HG03139 (cell line): Measurements from ENCODE around the gene SRC.
"Not testable (repeated sequence)": the region's sequence is repeated elsewhere in the genome, so short reads cannot be mapped to it uniquely, and the experiment has no call there.

ENCODE experiments used
- ATAC-seq: cut with Tn5 transposase; IDR thresholded peaks from one replicate; pipeline ENCODE4 v1.9.1; 2021; ENCODE audit not compliant: unreplicated experiment

The SRC gene

DNA sequence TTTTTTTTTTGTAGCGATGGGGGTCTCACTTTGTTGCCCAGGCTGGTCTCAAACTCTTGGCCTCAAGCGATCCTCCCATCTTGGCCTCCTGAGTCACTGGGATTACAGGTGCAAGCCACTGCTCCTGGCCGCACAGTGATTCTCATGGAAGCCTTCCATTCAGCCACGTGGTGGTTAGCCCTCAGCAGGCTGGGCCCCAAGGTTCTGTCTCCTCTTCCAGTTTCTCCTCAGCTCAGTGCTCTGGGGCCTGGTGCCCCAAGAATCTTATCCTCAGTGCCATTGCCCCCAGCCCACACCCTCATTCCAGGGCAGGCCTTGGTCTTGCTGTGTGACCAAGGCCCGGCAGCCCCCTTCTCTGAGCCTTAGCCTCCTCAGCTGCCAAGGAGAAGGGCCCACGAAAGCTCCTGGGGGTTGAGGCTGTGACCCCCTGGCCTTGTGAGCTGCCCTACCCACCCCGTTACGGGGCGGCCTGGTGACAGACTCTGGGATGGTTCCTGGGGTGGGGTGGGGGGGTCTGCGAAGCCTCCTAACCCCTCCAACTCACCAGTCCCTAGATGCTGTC is 16.4 kb downstream of the SRC start:
- ATAC-seq, result no peak

DNA sequence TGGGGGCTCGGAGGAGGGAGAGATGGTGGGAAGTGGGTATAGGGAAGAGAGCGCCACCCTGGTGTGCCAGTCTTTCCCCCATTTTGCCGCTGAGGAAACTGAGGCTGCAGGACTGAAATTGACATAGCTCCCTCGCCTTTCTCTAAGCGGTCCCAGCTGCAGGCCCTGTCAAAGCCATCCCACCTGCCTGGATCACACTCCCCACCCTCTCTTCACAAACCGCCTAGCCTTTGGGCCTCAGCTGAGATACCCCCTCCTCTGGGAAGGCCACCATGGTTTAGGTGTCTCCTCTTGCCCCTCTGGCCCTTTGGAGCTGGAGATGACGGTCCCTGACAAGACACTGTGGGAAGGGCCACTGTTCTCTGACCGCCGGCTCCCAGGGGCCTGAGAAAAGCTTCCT is 16.9 kb downstream of the SRC start:
- ATAC-seq, result no peak

DNA sequence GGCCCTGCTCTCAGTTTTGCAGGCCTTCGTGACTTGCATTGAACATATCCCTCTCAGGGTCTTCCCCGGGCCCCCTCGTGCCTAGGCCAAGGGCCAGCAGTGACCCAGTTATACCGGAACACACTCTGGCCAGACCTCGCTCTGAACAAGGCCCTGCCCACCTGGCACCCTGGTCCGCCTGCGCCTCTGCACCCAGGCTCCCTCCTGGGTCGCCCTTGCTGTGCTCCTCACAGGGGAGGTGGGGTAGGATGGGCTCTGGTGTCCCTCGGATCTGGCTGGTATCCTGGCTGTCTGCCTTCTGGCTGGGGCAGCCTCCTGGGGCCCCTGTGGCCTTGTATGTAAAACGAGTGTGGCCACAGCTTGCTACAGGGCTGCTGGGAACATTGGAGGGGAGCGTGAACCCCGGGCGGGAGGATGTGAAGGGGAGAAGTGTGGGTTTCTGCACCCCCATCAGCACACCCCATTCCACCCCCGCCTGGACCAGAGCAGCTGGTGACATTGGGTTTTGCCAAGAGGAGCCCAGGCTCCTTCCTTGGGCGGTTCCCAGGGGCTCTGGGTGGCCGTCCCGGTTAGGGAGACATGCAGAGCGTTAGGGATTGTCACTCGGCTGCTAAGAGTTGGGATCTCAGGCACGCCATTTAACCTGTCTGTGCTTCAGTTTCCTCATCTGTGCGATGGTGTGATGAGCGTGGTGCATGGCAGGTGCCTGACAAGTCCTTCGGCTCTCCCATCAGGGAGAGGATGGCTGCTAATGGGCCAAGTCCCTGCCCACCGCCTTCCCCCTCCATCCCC is 17.5 kb downstream of the SRC start:
- no peak for ATAC-seq

DNA sequence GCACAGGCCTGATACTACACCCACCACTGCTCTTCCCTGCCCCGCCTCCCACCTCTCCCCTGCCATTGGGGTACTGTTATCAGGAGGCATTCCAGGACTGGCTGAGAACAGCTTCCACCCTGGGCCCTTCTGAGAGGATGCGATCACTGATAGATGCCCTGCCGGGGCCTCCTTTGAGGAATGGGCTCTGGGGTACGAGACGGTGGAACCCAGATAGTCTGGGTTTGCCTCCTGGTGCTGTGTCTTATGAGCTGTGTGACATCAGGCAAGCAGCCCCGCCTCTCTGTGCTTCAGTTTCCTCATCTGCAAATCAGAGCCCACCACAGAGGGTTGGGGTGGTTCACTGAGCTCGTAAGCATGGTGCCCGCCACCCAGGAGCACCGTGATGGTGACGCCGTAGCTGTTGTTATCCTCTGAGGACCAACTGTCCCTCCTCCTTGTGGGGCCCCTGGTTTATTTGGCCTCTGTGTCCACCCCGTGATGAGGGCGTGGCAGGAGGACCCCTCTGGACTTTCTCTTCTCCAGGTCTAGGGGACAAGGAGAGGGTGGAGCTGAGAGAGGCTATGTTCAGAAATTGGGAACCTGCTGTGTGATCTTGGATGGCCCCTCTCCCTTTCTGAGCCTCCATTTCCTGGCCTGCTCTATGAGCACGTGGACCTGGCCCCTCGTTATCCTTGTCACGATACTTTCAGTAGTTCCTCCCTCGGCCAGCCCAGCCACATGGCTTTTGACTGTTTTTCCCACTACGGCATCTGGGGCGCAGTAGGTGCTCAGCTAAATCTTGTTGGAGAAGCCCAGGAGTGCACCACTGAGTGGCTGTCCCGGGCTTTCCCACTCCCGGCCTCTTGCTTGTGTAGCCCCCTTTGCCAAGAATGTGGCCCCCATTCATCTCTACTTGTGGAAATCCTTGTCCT is 18.3 kb downstream of the SRC start:
- no peak for ATAC-seq

DNA sequence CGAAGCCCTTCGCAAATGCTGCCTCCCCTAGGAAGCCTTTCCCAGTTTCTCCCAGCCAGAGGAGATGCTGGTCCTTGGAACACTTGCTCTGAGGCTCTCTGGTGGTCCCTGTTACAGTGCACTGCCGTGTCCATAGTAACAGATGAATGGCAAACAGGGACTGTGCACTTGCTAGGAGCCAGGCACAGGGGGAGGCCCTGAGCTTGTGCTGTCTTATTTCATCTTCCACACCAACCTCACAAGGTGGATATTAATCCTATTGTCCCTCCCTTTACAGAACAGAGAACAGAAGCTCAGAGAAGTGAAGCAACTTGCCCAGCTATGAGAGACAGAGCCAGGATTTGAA is 19.0 kb downstream of the SRC start:
- no peak for ATAC-seq

DNA sequence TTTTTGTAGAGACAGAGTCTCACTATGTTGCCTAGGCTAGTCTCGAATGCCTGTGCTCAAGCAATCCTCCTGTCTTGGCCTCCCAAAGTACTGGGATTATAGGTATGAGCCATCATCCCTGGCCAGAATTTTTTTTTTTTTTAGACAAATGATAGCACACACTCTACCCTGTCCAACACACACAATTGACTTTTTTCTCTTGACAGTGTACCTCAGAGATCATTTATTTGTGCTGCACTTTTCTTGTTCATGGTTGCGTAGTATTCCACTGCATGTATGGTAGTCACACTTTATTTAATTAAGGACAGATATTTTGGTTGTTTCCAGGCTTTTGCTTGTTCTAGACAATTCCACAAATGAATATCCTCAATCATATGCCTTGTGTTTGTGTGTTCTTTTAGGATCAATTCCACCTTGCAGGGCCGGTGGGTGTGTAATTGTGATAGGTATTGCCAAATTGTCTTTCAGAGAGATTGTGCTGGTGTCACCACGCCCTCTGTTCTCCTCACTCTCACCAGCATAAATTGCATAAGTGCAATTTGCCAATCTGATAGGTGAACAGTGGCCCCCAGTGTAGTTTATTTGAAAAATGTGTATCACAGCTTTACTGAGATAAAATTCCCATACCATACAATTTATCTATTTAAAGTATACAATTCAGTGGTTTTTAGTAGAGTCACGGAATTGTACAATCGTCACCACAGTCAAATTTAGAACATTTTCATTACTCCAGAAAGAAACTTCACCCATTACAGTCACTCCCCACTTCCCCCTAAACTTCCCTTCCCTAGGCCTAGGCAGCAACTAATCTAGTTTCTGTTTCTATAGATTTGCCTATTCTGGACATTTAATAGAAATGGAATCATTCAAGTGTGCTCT is 20.1 kb downstream of the SRC start:
- ATAC-seq, result no peak

DNA sequence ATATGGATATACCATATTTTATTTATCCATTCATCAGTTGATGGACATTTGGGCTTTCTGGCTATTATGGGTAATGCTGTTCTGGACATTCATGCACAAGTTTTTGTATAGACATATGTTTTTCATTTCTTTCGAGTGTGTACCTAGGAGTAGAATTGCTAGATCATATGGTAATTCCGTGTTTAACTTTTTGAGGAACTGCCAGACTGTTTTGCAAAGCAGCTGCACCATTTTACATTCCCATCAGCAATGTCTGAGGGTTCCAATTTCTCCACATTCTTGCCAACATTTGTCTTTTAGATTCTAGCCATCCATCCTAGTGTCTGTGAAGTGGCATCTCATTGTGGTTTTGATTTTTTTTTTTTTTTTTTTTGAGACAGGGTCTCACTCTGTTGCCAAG is 20.8 kb downstream of the SRC start:
- ATAC-seq, result no peak

DNA sequence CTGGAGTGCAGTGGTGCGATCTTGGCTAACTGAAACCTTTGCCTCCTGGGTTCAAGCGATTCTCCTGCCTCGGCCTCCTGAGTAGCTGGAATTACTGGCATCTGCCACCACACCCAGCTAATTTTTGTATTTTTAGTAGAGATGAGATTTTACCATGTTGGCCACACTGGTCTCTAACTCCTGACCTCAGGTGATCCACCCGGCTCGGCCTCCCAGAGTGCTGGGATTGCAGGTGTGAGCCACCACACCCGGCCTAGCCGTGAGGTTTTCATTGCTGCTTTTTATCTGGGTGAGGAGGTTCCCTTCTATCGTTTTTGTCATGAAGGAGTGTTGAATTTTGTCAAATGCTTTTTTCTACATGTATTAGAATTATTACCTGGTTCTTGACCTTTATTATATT is 23.9 kb downstream of the SRC start:
- no peak for ATAC-seq

DNA sequence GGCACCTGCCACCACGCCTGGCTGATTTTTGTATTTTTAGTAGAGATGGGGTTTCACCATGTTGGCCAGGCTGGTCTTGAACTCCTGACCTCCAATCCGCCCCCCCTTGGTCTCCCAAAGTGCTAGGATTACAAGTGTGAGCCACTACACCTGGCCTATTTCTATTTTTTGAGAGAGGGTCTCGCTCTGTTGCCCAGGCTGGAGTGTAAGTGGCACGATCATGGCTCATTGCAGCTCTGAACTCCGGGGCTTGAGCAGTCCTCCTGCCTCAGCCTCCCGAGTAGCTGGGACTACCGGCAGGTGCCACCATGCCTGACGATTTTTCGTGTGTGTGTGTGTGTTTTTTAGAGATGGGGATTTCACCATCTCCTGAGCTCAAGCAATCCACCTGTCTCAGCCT is 25.9 kb downstream of the SRC start:
- not testable (repeated sequence) for ATAC-seq

DNA sequence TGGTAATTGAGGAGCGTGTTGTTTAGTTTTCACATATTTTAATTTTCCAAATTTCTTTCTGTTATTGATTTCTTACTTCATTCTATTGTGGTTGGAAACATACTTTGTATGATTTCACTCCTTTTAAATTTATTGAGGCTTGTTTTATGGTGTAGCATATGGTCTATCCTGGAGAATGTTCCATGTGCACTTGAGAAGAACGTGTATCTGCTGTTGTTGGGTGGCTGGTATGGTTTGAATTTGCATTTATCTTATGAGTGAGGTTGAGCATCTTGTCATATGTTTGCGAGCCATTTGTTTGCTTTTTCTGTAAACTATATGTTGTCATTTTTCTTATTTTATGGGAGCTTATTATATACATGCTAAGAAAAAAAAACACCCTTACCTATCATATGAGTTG is 26.5 kb downstream of the SRC start:
- ATAC-seq, result no peak

DNA sequence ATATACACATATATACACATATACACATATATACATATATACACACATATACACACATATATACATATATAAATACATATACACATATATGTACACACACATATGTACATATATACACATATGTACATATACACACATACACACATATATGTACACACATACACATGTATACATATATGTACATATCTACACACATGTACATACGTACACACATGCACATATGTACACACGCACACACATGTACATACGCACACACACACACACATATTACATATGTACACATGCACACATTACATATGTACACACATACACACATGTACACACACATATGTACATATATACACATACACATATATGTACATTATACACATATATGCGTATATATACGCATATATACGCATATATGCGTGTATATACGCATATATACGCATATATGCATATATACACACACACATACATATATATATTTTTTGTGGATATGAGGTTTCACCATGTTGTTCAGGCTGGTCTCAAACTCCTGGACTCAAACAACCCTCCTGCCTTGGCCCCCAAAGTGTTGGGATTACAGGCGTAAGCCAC is 27.2 kb downstream of the SRC start:
- no peak for ATAC-seq

DNA sequence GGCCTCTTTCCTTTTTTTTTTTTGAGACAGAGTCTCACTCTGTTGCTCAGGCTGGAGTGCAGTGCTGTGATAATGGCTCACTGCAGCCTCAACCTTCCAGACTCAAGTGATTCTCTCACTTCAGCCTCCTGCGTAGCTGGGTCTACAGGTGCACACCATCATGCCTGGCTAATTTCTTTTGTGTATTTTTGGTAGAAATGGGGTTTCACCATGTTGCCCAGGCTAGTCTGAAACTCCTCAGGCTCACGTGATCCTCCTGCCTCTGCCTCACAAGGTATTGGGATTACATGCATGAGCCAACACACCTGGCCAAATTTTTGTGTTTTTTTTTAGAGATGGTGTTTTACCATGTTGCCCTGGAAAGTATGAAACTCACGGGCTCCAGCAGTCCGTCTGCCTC is 29.3 kb downstream of the SRC start:
- no peak for ATAC-seq

DNA sequence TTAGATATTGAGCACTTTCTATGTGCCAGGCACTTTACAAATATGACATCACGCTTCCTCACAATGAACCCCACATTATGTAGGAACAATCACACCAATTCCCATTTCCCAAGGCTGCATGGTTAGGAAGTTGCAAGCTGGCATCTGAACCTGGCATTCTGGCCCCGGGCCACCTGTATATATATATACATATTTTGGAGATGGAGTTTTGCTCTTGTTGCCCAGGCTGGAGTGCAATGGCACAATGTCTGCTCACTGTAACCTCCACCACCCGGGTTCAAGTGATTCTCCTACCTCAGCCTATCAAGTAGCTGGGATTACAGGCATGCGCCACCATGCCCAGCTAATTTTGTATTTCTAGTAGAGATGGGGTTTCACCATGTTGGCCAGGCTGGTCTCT is 30.4 kb downstream of the SRC start:
- no peak for ATAC-seq

DNA sequence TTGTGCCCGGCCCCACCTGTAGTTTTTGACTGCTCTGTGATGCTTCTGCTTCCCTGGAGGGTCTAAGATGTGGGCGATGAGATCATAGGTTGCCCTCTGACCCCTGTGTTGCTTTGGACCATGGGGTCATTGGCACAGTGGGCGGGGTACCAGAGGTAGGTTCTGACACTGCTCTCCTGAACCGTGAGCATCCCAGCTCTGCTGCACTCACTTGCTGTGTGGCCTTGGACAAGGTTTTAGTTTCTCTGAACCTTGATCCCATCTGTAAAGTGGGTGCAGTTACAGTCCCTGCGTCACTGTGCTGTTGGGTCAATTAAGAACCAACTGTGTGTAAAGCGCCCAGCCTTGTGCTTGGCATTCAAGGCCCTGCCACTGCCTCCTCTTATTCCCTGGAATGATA is 30.9 kb downstream of the SRC start:
- no peak for ATAC-seq

DNA sequence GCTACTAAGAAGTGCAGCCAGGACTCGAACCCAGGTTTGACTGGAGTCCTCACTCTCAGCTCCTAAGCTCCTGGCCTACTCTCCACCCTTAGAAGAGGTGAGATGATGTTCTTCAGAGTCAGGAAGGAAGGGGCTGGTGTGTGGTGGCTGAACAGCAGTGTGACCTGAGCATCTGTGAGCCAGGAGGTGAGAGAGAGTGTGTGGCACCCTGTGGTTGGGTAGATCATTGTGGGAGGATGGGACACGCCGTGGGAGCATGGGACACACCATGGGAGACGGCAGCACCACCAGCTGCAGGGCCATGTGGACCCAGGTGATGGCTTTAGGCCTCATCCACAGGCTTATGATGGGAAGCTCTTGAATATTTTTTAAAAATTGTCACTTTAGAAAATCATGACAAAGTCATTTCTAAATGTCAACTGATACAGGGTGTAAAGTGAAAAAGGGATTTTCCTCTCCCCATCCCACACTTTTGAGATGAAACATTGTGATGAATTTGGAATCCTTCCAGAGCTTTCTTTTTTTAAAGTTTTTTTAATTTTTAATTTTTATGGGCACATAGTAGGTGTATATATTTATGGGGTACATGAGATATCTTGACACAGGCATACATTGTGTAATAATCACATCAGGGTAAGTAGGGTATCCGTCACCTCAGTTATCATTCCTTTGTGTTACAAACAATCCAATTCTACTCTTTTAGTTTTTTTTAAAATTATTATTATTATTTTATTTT is 31.6 kb downstream of the SRC start:
- ATAC-seq, result no peak

DNA sequence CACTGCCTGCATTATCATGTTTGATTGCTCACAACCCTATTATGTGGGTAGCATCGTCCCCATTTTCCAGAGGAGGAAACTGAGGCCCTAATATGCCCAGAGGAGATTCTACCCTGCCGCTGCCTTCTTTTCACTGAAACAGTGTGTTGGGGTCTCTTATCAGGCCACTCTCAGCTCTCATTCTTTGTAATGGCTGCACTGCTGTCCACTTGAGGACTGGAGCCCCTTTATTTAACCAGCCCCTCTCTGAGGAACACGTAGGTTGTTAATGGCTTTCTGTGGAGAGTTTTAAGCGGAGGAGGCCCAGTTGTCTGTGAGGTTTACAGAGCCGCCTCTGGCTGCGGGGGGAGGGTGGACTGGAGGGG is 32.5 kb downstream of the SRC start:
- ATAC-seq, result no peak

DNA sequence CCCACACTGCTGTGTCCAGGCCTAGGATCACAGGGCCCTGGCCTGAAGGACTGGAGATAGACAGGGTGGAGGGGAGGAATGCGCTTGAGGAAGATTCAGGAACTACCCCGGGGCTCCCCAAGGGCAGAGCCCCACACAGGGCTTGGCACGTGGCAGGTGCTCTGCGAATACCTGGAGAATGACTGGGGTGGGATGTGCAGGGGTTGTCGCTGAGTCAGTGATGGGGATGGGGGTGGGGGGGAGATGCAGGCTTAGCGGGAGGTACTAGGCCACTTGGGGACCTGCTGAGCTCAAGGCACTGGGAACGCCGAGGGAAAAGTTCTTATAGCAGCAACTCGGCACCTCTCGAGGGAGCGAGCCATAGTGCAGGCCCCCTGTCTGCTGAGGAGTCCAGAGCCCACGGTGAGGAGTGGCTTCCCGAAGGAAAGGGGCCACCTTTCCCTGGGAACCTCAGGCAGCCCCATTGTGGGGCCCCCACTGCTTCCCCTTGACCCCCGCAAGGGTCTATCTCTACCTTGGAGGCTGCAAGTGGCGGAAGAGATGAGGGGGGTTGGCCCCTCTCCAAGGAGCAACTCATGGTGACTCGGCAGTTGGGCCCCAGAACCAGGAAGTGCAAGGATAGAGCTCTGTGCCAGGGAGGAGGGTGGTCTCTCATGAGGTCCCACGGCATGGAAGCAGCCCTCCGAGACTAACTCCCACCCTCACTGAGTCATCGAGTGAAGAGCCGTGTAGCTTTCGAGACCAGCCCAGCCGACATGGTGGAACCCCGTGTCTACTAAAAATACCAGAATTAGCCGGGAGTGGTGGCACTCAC is 33.1 kb downstream of the SRC start:
- no peak for ATAC-seq

DNA sequence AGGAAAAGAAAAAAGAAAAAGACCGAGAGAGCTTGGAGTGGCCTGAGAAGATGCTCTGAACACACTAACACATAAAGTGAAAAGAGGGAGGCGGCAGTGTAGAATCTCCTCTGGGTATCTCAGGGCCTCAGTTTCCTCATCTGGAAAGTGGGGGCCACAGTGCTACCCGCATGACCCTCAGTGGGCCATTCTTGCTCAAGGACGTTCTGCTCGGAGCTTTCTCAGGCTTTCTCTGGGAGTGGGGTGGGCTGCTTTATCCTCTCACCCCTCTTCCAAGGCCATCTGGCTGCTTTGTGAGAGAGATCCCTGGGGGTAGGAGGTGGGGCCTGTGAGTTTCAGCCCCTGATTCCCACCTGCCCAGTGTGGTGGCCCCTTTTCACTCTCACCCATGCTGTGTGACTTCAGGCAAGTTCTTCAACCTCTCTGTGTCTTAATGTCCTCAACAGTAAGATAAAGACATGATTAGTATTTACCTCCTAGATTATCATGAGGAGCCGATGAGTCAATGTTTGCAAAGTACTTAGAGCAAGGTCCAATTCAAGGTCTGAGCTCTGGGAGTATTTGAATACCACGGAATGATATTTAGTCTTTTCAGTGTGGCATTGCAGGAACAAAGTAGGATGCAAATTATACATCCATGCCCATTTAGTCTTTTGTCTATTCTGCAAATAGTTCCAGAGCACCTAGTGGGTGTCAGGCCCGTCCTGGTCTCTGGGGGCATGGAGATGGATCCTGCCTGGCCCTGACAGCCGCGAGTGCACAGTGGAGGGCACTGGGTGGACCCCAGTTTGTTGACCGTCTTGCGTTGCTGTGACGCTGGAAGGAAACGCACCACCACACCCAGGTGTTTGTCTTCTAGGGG is 34.3 kb downstream of the SRC start:
- no peak for ATAC-seq
